Loucy (cell line): ENCODE data around the gene GOLGA8M.
"Not testable (repeated sequence)": the region's sequence is repeated elsewhere in the genome, so short reads cannot be mapped to it uniquely, and the experiment has no call there.

Experiments used
- CTCF ChIP-seq: fragments of 200-600 bp; sonication (generic); conservative IDR thresholded peaks from 2 replicates; pipeline ENCODE4 v1.5.1; 2014; ENCODE audit warnings: mild to moderate bottlenecking, antibody characterized with exemption, low read length
- EZH2phosphoT487 ChIP-seq: fragments of 200-600 bp; IDR thresholded peaks from 2 replicates; pipeline ENCODE4 v1.6.1; 2018; ENCODE audit warnings: antibody characterized with exemption, mild to moderate bottlenecking, moderate library complexity, borderline replicate concordance

GRCh38 chr15:28660750-28661149 lies 51.5 kb downstream of the GOLGA8M start:
- TF ChIP-seq CTCF, EZH2phosphoT487: not testable (repeated sequence)
